ENCODE data around the gene XYLT2. TPM values are rescaled to one million over a fixed set of nuclear protein-coding genes. Genes with fewer than 3 reads are reported as not detected.

The XYLT2 gene
- total and polyA plus RNA-seq, 2 of the 8 experiments (the other 6 are each of a cell fraction or from before 2014, with no cell fraction given) = 28.0 to 29.9 TPM

DNA sequence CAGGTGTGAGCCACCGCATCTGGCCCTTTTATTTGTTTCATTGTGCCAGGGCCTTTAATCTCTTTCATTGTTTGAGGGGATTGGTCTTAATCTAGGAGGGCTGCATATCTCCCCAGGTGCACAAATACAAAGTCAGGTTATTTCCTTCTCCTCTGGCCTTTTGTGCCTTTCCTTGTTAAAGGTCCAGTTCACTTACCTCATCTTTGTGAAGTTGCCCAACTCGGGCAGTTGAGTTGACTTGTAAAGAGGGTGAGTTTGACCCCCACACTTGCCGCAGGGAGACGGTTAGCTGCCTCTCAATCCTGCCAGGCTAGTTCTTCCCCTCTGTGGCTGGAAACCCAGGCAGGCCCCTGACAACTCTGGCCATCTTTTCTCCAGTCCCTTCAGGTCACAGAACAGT is 38.3 kb upstream of the XYLT2 start:
- no peak overlapping the region for H2BK120ac ChIP-seq (replicated peaks; ENCODE audit: low read depth, low read length)
- H2BK20ac ChIP-seq (ENCODE audit: low read length) = no peak overlapping the region
- no peaks in the 10 kb centered on the region for H3K36me3 ChIP-seq (ENCODE audit: control insufficient read depth in 2 of 4, insufficient read depth in 4 of 4, low read length in 3 of 4)
- H3K79me1 ChIP-seq (ENCODE audit: low read depth, low read length) = no peaks in the 10 kb centered on the region
- H3K4me2 ChIP-seq (ENCODE audit: insufficient read depth in 1 of 2, low read depth in 2 of 2, low read length in 2 of 2) = no peak overlapping the region
- FAIRE-seq (no peak), DNase-seq (ENCODE audit: low read depth in 1 of 2, low spot score in 2 of 2) (no peak)
- no peak overlapping the region for H2AFZ ChIP-seq (ENCODE audit: low read length)
- no peak overlapping the region for H3K18ac ChIP-seq (ENCODE audit: extremely low read depth, low read length)
- no peak overlapping the region for H3K4ac ChIP-seq (replicated peaks; ENCODE audit: insufficient read length, low read depth, low read length)
- H4K8ac ChIP-seq (ENCODE audit: extremely low read depth, insufficient read depth, low read length) = no peak overlapping the region
- no peaks in the 10 kb centered on the region for H4K20me1 ChIP-seq (replicated peaks in 1 of 2; ENCODE audit: control insufficient read depth in 1 of 2, insufficient read depth in 2 of 2, low read length in 2 of 2)
- H3K14ac ChIP-seq (ENCODE audit: insufficient read length) = no peak overlapping the region
- H3K23ac ChIP-seq (ENCODE audit: insufficient read length) = no peak overlapping the region
- no peaks in the 10 kb centered on the region for H3K9me3 ChIP-seq (ENCODE audit: insufficient read depth in 2 of 2, low read depth in 1 of 2, low read length in 1 of 2)
- no peak overlapping the region for H3K9ac ChIP-seq (replicated peaks in 1 of 4; ENCODE audit: extremely low read depth in 1 of 4, low read depth in 3 of 4, low read length in 3 of 4)
- H4K5ac ChIP-seq (ENCODE audit: insufficient read length, low read depth, low read length) = no peak overlapping the region
- H2BK12ac ChIP-seq (ENCODE audit: low read depth, low read length) = no peak overlapping the region
- H2BK5ac ChIP-seq (ENCODE audit: low read depth, low read length) = no peak overlapping the region
- ChIA-PET CTCF (ENCODE audit: partially characterized antibody) (interaction anchor here (1.2 to 6.4 kb wide), 6 partner anchors 7 to 130 kb away, joined by 3 to 47 read pairs (median 4); no protein-coding TSS in a partner anchor), POLR2A (ENCODE audit: partially characterized antibody) (no interaction called here)
- no peak overlapping the region for H3K56ac ChIP-seq (replicated peaks; ENCODE audit: insufficient read length, low read depth, low read length)
- WGBS, 2 experiments (ENCODE audit: extremely low coverage in 1 of 2, insufficient coverage in 1 of 2, insufficient read length in 1 of 2, insufficient replicate concordance in 2 of 2, low coverage in 1 of 2, low lambda C conversion rate in 2 of 2, missing lambda C conversion rate in 1 of 2) = 91% methylated on average over 4 of the region's 4 CpGs; no CpG with 5 or more reads in 1 of the 2 experiments
- H3K27ac ChIP-seq (ENCODE audit: low read depth, low read length) = no peak overlapping the region
- peaks cover 2 to 17% (median 10%) of the 10 kb centered on the region in 4 experiments; a peak in 4 of 7 replicates for H3K4me1 ChIP-seq (replicated peaks in 1 of 4; ENCODE audit: control insufficient read depth in 3 of 4, insufficient read depth in 4 of 4, low read length in 3 of 4)
- no peaks in the 10 kb centered on the region for H3K79me2 ChIP-seq (ENCODE audit: control insufficient read depth in 1 of 2, insufficient read depth in 2 of 2, low read length in 2 of 2)
- H3K23me2 ChIP-seq (ENCODE audit: low read depth, low read length) = peaks cover 2% of the 10 kb centered on the region; the same call in 1 of the 2 replicates
- H2AK5ac ChIP-seq (ENCODE audit: low read depth, low read length) = no peak overlapping the region
- H2BK15ac ChIP-seq (ENCODE audit: low read length) = no peak overlapping the region
- no peak overlapping the region for H3K4me3 ChIP-seq (ENCODE audit: extremely low read depth in 1 of 4, insufficient read depth in 2 of 4, low read depth in 3 of 4, low read length in 4 of 4)
- no peaks in the 10 kb centered on the region for H3K27me3 ChIP-seq (replicated peaks in 1 of 4; ENCODE audit: control insufficient read depth in 3 of 4, extremely low read depth in 1 of 4, insufficient read depth in 3 of 4, low read length in 3 of 4)
- no peak overlapping the region for H4K91ac ChIP-seq (replicated peaks; ENCODE audit: insufficient read length, low read length)
- TF ChIP-seq SUZ12 (IDR thresholded peaks at IDR 0.05; ENCODE audit: low read length) (no peak), EZH2 (IDR thresholded peaks at IDR 0.05; ENCODE audit: low read depth, low read length, severe bottlenecking) (no peak), TAF1 (IDR thresholded peaks at IDR 0.05; ENCODE audit: low read depth, low read length) (no peak), MAFK (IDR thresholded peaks at IDR 0.05; ENCODE audit: low read depth, low read length) (no peak), CBX5 (IDR thresholded peaks at IDR 0.05; ENCODE audit: low read depth, low read length) (no peak), NRF1 (IDR thresholded peaks at IDR 0.05; ENCODE audit: low read depth, low read length) (no peak), EP300 (IDR thresholded peaks at IDR 0.05; ENCODE audit: borderline replicate concordance in 1 of 2, low read depth in 2 of 2, low read length in 2 of 2) (no peak), CTBP2 (IDR thresholded peaks at IDR 0.05; ENCODE audit: borderline replicate concordance, insufficient read depth, insufficient read length, low read length) (no peak), SP1 (IDR thresholded peaks at IDR 0.05; ENCODE audit: low read depth, low read length) (no peak), RFX5 (IDR thresholded peaks at IDR 0.05; ENCODE audit: borderline replicate concordance, low read depth, low read length) (no peak), CHD2 (IDR thresholded peaks at IDR 0.05; ENCODE audit: low read length) (no peak), BACH1 (IDR thresholded peaks at IDR 0.05; ENCODE audit: low read length) (no peak)
- TF ChIP-seq, protein P1, sequence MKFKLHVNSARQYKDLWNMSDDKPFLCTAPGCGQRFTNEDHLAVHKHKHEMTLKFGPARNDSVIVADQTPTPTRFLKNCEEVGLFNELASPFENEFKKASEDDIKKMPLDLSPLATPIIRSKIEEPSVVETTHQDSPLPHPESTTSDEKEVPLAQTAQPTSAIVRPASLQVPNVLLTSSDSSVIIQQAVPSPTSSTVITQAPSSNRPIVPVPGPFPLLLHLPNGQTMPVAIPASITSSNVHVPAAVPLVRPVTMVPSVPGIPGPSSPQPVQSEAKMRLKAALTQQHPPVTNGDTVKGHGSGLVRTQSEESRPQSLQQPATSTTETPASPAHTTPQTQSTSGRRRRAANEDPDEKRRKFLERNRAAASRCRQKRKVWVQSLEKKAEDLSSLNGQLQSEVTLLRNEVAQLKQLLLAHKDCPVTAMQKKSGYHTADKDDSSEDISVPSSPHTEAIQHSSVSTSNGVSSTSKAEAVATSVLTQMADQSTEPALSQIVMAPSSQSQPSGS (IDR thresholded peaks at IDR 0.05; ENCODE audit: low read length) = no peak
